WTC11 (cell line): ENCODE measurements around the gene PLAGL1.

ENCODE experiments used
- NFE2L1 ChIP-seq: sonication (generic); formaldehyde crosslinking; IDR thresholded peaks from 2 replicates; pipeline ENCODE4 v1.8.1; 2023; ENCODE audit warnings: missing genetic modification reagents
- SP1 ChIP-seq: sonication (generic); formaldehyde crosslinking; conservative IDR thresholded peaks from 2 replicates; pipeline ENCODE4 v1.8.1; 2022; ENCODE audit warnings: missing genetic modification reagents
- TEAD1 ChIP-seq: sonication (generic); formaldehyde crosslinking; IDR thresholded peaks from 2 replicates; pipeline ENCODE4 v1.8.0; 2022; ENCODE audit warnings: mild to moderate bottlenecking, missing genetic modification reagents
- TF ChIP-seq, protein P1 (sequence below): sonication (generic); formaldehyde crosslinking; IDR thresholded peaks from 2 replicates; pipeline ENCODE4 v1.8.1; 2023; ENCODE audit warnings: mild to moderate bottlenecking, missing genetic modification reagents, moderate library complexity
- TF ChIP-seq, protein P2 (sequence below): fragments of 200-600 bp; IDR thresholded peaks from 2 replicates; pipeline ENCODE4 v1.8.0; 2022; ENCODE audit warnings: antibody characterized with exemption
- TF ChIP-seq, protein P3 (sequence below): fragments of 250-450 bp; sonication (Bioruptor Pico); IDR thresholded peaks from 2 replicates; pipeline ENCODE4 v1.8.0; 2021; ENCODE audit warnings: mild to moderate bottlenecking
- TF ChIP-seq, protein P4 (sequence below): sonication (generic); formaldehyde crosslinking; IDR thresholded peaks from 2 replicates; pipeline ENCODE4 v1.8.1; 2022; ENCODE audit warnings: low read depth, missing genetic modification reagents, borderline replicate concordance

DNA sequence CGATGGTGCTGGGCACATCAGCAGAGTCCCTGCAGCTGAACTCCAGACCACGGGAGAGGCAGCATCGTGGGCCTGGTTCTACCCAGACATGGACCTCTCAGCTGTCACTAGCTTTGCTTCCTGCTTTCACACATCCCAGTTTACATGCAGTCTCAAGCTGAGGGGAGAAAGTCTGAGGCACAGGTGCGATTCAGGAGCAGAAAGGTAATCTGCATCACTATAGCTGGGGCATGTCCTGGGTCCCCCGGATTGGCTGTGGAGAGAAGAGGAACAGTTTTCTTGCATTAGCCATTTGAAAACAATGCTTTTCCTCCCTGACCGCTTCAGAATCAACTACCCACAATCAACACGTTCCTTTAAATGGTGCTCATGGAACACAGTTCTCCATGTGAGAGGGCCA lies 59.9 kb downstream of the PLAGL1 start:
- TF ChIP-seq, protein P1, sequence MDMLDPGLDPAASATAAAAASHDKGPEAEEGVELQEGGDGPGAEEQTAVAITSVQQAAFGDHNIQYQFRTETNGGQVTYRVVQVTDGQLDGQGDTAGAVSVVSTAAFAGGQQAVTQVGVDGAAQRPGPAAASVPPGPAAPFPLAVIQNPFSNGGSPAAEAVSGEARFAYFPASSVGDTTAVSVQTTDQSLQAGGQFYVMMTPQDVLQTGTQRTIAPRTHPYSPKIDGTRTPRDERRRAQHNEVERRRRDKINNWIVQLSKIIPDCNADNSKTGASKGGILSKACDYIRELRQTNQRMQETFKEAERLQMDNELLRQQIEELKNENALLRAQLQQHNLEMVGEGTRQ (CRISPR knock-in tag) = no peak
- TF ChIP-seq NFE2L1 (CRISPR knock-in tag) (no peak), TEAD1 (no peak), SP1 (CRISPR knock-in tag) (no peak)
- TF ChIP-seq, protein P2, sequence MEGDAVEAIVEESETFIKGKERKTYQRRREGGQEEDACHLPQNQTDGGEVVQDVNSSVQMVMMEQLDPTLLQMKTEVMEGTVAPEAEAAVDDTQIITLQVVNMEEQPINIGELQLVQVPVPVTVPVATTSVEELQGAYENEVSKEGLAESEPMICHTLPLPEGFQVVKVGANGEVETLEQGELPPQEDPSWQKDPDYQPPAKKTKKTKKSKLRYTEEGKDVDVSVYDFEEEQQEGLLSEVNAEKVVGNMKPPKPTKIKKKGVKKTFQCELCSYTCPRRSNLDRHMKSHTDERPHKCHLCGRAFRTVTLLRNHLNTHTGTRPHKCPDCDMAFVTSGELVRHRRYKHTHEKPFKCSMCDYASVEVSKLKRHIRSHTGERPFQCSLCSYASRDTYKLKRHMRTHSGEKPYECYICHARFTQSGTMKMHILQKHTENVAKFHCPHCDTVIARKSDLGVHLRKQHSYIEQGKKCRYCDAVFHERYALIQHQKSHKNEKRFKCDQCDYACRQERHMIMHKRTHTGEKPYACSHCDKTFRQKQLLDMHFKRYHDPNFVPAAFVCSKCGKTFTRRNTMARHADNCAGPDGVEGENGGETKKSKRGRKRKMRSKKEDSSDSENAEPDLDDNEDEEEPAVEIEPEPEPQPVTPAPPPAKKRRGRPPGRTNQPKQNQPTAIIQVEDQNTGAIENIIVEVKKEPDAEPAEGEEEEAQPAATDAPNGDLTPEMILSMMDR = no peak
- TF ChIP-seq, protein P3, sequence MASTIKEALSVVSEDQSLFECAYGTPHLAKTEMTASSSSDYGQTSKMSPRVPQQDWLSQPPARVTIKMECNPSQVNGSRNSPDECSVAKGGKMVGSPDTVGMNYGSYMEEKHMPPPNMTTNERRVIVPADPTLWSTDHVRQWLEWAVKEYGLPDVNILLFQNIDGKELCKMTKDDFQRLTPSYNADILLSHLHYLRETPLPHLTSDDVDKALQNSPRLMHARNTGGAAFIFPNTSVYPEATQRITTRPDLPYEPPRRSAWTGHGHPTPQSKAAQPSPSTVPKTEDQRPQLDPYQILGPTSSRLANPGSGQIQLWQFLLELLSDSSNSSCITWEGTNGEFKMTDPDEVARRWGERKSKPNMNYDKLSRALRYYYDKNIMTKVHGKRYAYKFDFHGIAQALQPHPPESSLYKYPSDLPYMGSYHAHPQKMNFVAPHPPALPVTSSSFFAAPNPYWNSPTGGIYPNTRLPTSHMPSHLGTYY (CRISPR knock-in tag) = no peak
- TF ChIP-seq, protein P4, sequence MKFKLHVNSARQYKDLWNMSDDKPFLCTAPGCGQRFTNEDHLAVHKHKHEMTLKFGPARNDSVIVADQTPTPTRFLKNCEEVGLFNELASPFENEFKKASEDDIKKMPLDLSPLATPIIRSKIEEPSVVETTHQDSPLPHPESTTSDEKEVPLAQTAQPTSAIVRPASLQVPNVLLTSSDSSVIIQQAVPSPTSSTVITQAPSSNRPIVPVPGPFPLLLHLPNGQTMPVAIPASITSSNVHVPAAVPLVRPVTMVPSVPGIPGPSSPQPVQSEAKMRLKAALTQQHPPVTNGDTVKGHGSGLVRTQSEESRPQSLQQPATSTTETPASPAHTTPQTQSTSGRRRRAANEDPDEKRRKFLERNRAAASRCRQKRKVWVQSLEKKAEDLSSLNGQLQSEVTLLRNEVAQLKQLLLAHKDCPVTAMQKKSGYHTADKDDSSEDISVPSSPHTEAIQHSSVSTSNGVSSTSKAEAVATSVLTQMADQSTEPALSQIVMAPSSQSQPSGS (CRISPR knock-in tag) = no peak
